Ishikawa (cell line): Measurements from ENCODE around the gene LCLAT1.

Experiments used
- EP300 ChIP-seq: IDR thresholded peaks from 2 replicates; pipeline ENCODE4 v1.6.1; 2012; ENCODE audit warnings: borderline replicate concordance
- FOXM1 ChIP-seq: IDR thresholded peaks from 2 replicates; pipeline ENCODE4 v1.6.1; 2012; ENCODE audit warnings: low read depth, borderline replicate concordance
- TAF1 ChIP-seq: IDR thresholded peaks from 2 replicates; pipeline ENCODE4 v1.6.1; 2012; ENCODE audit warnings: low read depth, mild to moderate bottlenecking
- TCF12 ChIP-seq: IDR thresholded peaks from 2 replicates; pipeline ENCODE4 v1.6.1; 2012; ENCODE audit warnings: low read depth
- YY1 ChIP-seq: IDR thresholded peaks from 2 replicates; pipeline ENCODE4 v1.6.1; 2012; ENCODE audit warnings: low read depth
- TF ChIP-seq, protein P1 (sequence below): IDR thresholded peaks from 2 replicates; pipeline ENCODE4 v1.6.1; 2012; ENCODE audit warnings: low read depth, mild to moderate bottlenecking

DNA sequence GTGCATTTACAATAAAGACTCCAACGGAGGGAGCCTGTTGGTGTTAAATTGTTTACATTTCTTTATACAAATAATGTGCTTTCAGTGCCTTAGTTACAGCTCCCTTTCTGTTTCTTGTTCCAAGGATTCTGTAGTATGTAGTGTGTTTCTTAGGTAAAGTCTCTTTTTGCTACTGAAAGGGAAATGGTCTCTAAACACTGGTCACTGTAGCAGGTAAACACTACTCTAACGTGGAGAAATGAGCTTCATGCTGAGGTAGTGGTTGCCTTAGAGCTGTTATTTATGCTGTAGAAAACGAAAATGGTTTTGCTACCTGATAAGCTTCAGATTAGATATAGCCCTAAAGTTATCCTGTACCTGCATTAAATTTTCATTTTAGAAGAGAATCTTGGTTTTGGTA lies 196.6 kb downstream of the LCLAT1 start:
- TF ChIP-seq TAF1, result no peak
- no peak for TF ChIP-seq EP300
- TF ChIP-seq TCF12, result no peak
- TF ChIP-seq, protein P1, sequence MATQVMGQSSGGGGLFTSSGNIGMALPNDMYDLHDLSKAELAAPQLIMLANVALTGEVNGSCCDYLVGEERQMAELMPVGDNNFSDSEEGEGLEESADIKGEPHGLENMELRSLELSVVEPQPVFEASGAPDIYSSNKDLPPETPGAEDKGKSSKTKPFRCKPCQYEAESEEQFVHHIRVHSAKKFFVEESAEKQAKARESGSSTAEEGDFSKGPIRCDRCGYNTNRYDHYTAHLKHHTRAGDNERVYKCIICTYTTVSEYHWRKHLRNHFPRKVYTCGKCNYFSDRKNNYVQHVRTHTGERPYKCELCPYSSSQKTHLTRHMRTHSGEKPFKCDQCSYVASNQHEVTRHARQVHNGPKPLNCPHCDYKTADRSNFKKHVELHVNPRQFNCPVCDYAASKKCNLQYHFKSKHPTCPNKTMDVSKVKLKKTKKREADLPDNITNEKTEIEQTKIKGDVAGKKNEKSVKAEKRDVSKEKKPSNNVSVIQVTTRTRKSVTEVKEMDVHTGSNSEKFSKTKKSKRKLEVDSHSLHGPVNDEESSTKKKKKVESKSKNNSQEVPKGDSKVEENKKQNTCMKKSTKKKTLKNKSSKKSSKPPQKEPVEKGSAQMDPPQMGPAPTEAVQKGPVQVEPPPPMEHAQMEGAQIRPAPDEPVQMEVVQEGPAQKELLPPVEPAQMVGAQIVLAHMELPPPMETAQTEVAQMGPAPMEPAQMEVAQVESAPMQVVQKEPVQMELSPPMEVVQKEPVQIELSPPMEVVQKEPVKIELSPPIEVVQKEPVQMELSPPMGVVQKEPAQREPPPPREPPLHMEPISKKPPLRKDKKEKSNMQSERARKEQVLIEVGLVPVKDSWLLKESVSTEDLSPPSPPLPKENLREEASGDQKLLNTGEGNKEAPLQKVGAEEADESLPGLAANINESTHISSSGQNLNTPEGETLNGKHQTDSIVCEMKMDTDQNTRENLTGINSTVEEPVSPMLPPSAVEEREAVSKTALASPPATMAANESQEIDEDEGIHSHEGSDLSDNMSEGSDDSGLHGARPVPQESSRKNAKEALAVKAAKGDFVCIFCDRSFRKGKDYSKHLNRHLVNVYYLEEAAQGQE, result no peak
- no peak for TF ChIP-seq YY1
- TF ChIP-seq FOXM1, result no peak
